ENCODE results near the gene TEX30. TPM values are rescaled to one million over a fixed set of nuclear protein-coding genes. Genes with fewer than 3 reads are reported as not detected.

The TEX30 gene
- total RNA-seq, 1 donor from 2014 or later = 5.8 TPM

GRCh38 chr13:102761071-102761470, 12.5 kb downstream of the TEX30 start:
- DNase-seq = no peak
- TF ChIP-seq CTCF (IDR thresholded peaks at IDR 0.05) = no peak

GRCh38 chr13:102758842-102759241, 14.7 kb downstream of the TEX30 start:
- no peak for ATAC-seq

More at GRCh38 chr13:102761071-102761470, 12.5 kb downstream of the TEX30 start:
- ATAC-seq = no peak
- Histone ChIP-seq H3K9me3 (no peaks in the 10 kb centered on the region), H3K4me3 (no peak overlapping the region), H3K36me3 (peaks cover 8% of the 10 kb centered on the region), H3K4me1 (no peaks in the 10 kb centered on the region), H3K27me3 (ENCODE audit: low read depth) (no peaks in the 10 kb centered on the region), H3K27ac (no peak overlapping the region)
- intact Hi-C loops (cut with DNase I) = no loop called here

GRCh38 chr13:102757006-102757405, 16.6 kb downstream of the TEX30 start:
- H3K4me1 ChIP-seq = no peaks in the 10 kb centered on the region
- no peak overlapping the region for H3K27ac ChIP-seq
- ATAC-seq = no peak
- H3K27me3 ChIP-seq (ENCODE audit: low read depth) = no peaks in the 10 kb centered on the region
- H3K9me3 ChIP-seq = no peaks in the 10 kb centered on the region
- no peak overlapping the region for H3K4me3 ChIP-seq
- no peak for DNase-seq
- intact Hi-C loops (cut with DNase I) = no loop called here
- TF ChIP-seq CTCF (IDR thresholded peaks at IDR 0.05) = no peak
- no peaks in the 10 kb centered on the region for H3K36me3 ChIP-seq

More at GRCh38 chr13:102758842-102759241, 14.7 kb downstream of the TEX30 start:
- DNase-seq = no peak
- Histone ChIP-seq H3K4me1 (no peaks in the 10 kb centered on the region), H3K9me3 (no peaks in the 10 kb centered on the region), H3K27me3 (ENCODE audit: low read depth) (no peaks in the 10 kb centered on the region), H3K36me3 (no peaks in the 10 kb centered on the region), H3K4me3 (no peak overlapping the region), H3K27ac (no peak overlapping the region)
- intact Hi-C loops (cut with DNase I) = no loop called here
- no peak for TF ChIP-seq CTCF (IDR thresholded peaks at IDR 0.05)

- no peak for DNase-seq
- no peaks in the 10 kb centered on the region for H3K9me3 ChIP-seq
- H3K4me1 ChIP-seq = no peaks in the 10 kb centered on the region
- H3K27ac ChIP-seq = no peak overlapping the region
- no peak for ATAC-seq
- intact Hi-C loops (cut with DNase I) = no loop called here
- TF ChIP-seq CTCF (IDR thresholded peaks at IDR 0.05) = no peak
- H3K36me3 ChIP-seq = no peaks in the 10 kb centered on the region
- H3K4me3 ChIP-seq = no peak overlapping the region
- no peaks in the 10 kb centered on the region for H3K27me3 ChIP-seq (ENCODE audit: low read depth)
Observed at GRCh38 chr13:102751886-102752285, 21.7 kb downstream of the TEX30 start.

- no peak for ATAC-seq
- no peaks in the 10 kb centered on the region for H3K36me3 ChIP-seq
- TF ChIP-seq CTCF (IDR thresholded peaks at IDR 0.05) = no peak
- H3K4me3 ChIP-seq = no peak overlapping the region
- intact Hi-C loops (cut with DNase I) = no loop called here
- no peaks in the 10 kb centered on the region for H3K9me3 ChIP-seq
- no peak overlapping the region for H3K27ac ChIP-seq
- no peak for DNase-seq
- no peaks in the 10 kb centered on the region for H3K4me1 ChIP-seq
- no peaks in the 10 kb centered on the region for H3K27me3 ChIP-seq (ENCODE audit: low read depth)
Observed at GRCh38 chr13:102742506-102742905, 31.1 kb downstream of the TEX30 start.

- intact Hi-C loops (cut with DNase I) = no loop called here
- Histone ChIP-seq H3K4me3 (no peak overlapping the region), H3K27ac (no peak overlapping the region), H3K4me1 (no peaks in the 10 kb centered on the region), H3K36me3 (no peaks in the 10 kb centered on the region), H3K27me3 (ENCODE audit: low read depth) (no peaks in the 10 kb centered on the region), H3K9me3 (no peaks in the 10 kb centered on the region)
- no peak for TF ChIP-seq CTCF (IDR thresholded peaks at IDR 0.05)
- DNase-seq = no peak
- no peak for ATAC-seq
Observed at GRCh38 chr13:102742101-102742500, 31.5 kb downstream of the TEX30 start.

Measured in lower lobe of right lung (tissue), 2 donors.